ENCODE measurements around the gene MMP19. TPM values are rescaled to one million over a fixed set of nuclear protein-coding genes. Genes with fewer than 3 reads are reported as not detected.
"Not testable (repeated sequence)": the region's sequence is repeated elsewhere in the genome, so short reads cannot be mapped to it uniquely, and the experiment has no call there.

MMP19 gene
- total and polyA plus RNA-seq, 2 donors (not counting 1 experiment from before 2014, with no cell fraction given) = 0.42 TPM; not detected in 1

GRCh38 chr12:55875704-55876467, 33.1 kb upstream of the MMP19 start:
- H3K27ac ChIP-seq (ENCODE audit: low read length in 2 of 2) = no peak overlapping the region
- no peak overlapping the region for H3K4me3 ChIP-seq (ENCODE audit: control extremely low read depth in 1 of 5, extremely low read depth in 1 of 5, insufficient read depth in 1 of 5, low read depth in 2 of 5, low read length in 4 of 5)
- POLR2A ChIA-PET = no interaction called here
- H3K4me1 Mint-ChIP-seq = no peaks in the 10 kb centered on the region
- CTCF ChIA-PET = no interaction called here
- WGBS (ENCODE audit: insufficient coverage) = 100% methylated on average over 1 of the region's 4 CpGs
- H4K20me1 ChIP-seq (ENCODE audit: control insufficient read depth, insufficient read depth, low read length, poor library complexity, severe bottlenecking) = no peaks in the 10 kb centered on the region
- ATAC-seq (ENCODE audit: low read depth) (no peak), DNase-seq (no peak)
- intact Hi-C loops (cut with micrococcal nuclease) = no loop called here
- TF ChIP-seq CTCF (IDR thresholded peaks at IDR 0.05) (no peak), EZH2 (IDR thresholded peaks at IDR 0.05; ENCODE audit: borderline replicate concordance, insufficient read depth, low read depth, low read length, poor library complexity, severe bottlenecking) (no peak)
- no peaks in the 10 kb centered on the region for H3K79me2 ChIP-seq (ENCODE audit: control insufficient read depth, insufficient read depth, low read length)
- H3K36me3 ChIP-seq (replicated peaks in 1 of 2; ENCODE audit: control extremely low read depth in 1 of 2, control insufficient read depth in 1 of 2, extremely low read depth in 1 of 2, insufficient read depth in 2 of 2, low read length in 1 of 2) = no peaks in the 10 kb centered on the region
- H2AFZ ChIP-seq (ENCODE audit: insufficient read depth, low read depth, low read length, poor library complexity, severe bottlenecking) = no peak overlapping the region
- H3K27ac Mint-ChIP-seq = no peak overlapping the region
- no peaks in the 10 kb centered on the region for H3K4me1 ChIP-seq (ENCODE audit: control insufficient read depth in 2 of 2, insufficient read depth in 2 of 2, low read length in 2 of 2)
- peaks cover 0 to 12% (median 6%) of the 10 kb centered on the region in 3 donors for H3K9me3 ChIP-seq (ENCODE audit: control extremely low read depth in 1 of 3, control insufficient read depth in 2 of 3, insufficient read depth in 1 of 3, low read length in 2 of 3)
- H3K4me2 ChIP-seq (replicated peaks; ENCODE audit: low read depth, low read length, poor library complexity, severe bottlenecking) = no peak overlapping the region
- no peak overlapping the region for H3K9ac ChIP-seq (ENCODE audit: low read length)
- no peaks in the 10 kb centered on the region for H3K9me3 Mint-ChIP-seq (ENCODE audit: insufficient read depth)
- no peaks in the 10 kb centered on the region for H3K27me3 ChIP-seq (replicated peaks in 1 of 4; ENCODE audit: control extremely low read depth in 1 of 4, control insufficient read depth in 3 of 4, insufficient read depth in 4 of 4, low read length in 3 of 4)
- H3K4me3 Mint-ChIP-seq = no peak overlapping the region
- H3K27me3 Mint-ChIP-seq = no peaks in the 10 kb centered on the region

DNA sequence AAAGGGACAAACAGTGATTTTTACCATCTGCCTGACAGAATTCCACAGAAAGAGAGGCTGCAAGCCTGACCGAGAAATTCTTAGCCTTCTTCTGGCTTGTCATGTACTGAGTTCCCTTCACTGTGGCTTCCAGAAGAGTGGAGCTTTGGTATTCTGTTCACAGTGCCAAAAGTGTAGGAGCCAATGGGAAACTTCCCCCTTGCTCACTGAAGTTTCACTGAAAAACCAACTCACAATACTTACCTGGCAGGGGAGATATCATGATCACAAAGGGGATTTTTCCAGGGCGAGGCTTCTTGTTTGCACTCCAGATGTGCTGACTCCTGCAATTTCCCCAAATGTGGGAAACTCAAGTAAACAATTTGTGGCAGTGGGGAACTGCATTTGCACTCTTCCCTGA, 31.7 kb upstream of the MMP19 start:
- H3K4me1 Mint-ChIP-seq = no peaks in the 10 kb centered on the region
- TF ChIP-seq EZH2 (IDR thresholded peaks at IDR 0.05; ENCODE audit: borderline replicate concordance, insufficient read depth, low read depth, low read length, poor library complexity, severe bottlenecking) (no peak), CTCF (IDR thresholded peaks at IDR 0.05) (no peak)
- ChIA-PET POLR2A (no interaction called here), CTCF (interaction anchor here (0.7 kb wide), 1 partner anchor 14 kb away, joined by 3 read pairs; no protein-coding TSS in a partner anchor)
- no peaks in the 10 kb centered on the region for H3K27me3 Mint-ChIP-seq
- H3K4me3 Mint-ChIP-seq = no peak overlapping the region
- intact Hi-C loops (cut with micrococcal nuclease) = no loop called here
- H3K9me3 Mint-ChIP-seq (ENCODE audit: insufficient read depth) = no peaks in the 10 kb centered on the region
- H3K27ac Mint-ChIP-seq = no peak overlapping the region
- no peaks in the 10 kb centered on the region for H3K4me1 ChIP-seq (ENCODE audit: control insufficient read depth in 2 of 2, insufficient read depth in 2 of 2, low read length in 2 of 2)
- no peak overlapping the region for H3K27ac ChIP-seq (ENCODE audit: low read length in 2 of 2)
- 100% methylated on average over 1 of the region's 2 CpGs for WGBS (ENCODE audit: insufficient coverage)
- no peaks in the 10 kb centered on the region for H3K79me2 ChIP-seq (ENCODE audit: control insufficient read depth, insufficient read depth, low read length)
- ATAC-seq (ENCODE audit: low read depth) = no peak
- no peak overlapping the region for H3K9ac ChIP-seq (ENCODE audit: low read length)
- no peak overlapping the region for H2AFZ ChIP-seq (ENCODE audit: insufficient read depth, low read depth, low read length, poor library complexity, severe bottlenecking)
- no peaks in the 10 kb centered on the region for H3K27me3 ChIP-seq (replicated peaks in 1 of 4; ENCODE audit: control extremely low read depth in 1 of 4, control insufficient read depth in 3 of 4, insufficient read depth in 4 of 4, low read length in 3 of 4)
- H3K4me2 ChIP-seq (replicated peaks; ENCODE audit: low read depth, low read length, poor library complexity, severe bottlenecking) = no peak overlapping the region
- H3K4me3 ChIP-seq (ENCODE audit: control extremely low read depth in 1 of 5, extremely low read depth in 1 of 5, insufficient read depth in 1 of 5, low read depth in 2 of 5, low read length in 4 of 5) = no peak overlapping the region
- DNase-seq = no peak
- peaks cover 0 to 12% (median 6%) of the 10 kb centered on the region in 3 donors for H3K9me3 ChIP-seq (ENCODE audit: control extremely low read depth in 1 of 3, control insufficient read depth in 2 of 3, insufficient read depth in 1 of 3, low read length in 2 of 3)
- H3K36me3 ChIP-seq (replicated peaks in 1 of 2; ENCODE audit: control extremely low read depth in 1 of 2, control insufficient read depth in 1 of 2, extremely low read depth in 1 of 2, insufficient read depth in 2 of 2, low read length in 1 of 2) = no peaks in the 10 kb centered on the region
- no peaks in the 10 kb centered on the region for H4K20me1 ChIP-seq (ENCODE audit: control insufficient read depth, insufficient read depth, low read length, poor library complexity, severe bottlenecking)

- H3K27ac Mint-ChIP-seq; intact Hi-C loops (cut with micrococcal nuclease); H3K27me3 ChIP-seq (replicated peaks in 1 of 4; ENCODE audit: control extremely low read depth in 1 of 4, control insufficient read depth in 3 of 4, insufficient read depth in 4 of 4, low read length in 3 of 4); H3K4me3 ChIP-seq (ENCODE audit: control extremely low read depth in 1 of 5, extremely low read depth in 1 of 5, insufficient read depth in 1 of 5, low read depth in 2 of 5, low read length in 4 of 5); H3K9me3 Mint-ChIP-seq (ENCODE audit: insufficient read depth); H2AFZ ChIP-seq (ENCODE audit: insufficient read depth, low read depth, low read length, poor library complexity, severe bottlenecking); H3K27ac ChIP-seq (ENCODE audit: low read length in 2 of 2); H3K4me2 ChIP-seq (replicated peaks; ENCODE audit: low read depth, low read length, poor library complexity, severe bottlenecking); H3K4me1 Mint-ChIP-seq; H3K4me3 Mint-ChIP-seq; H4K20me1 ChIP-seq (ENCODE audit: control insufficient read depth, insufficient read depth, low read length, poor library complexity, severe bottlenecking); H3K9ac ChIP-seq (ENCODE audit: low read length); CTCF ChIA-PET; ATAC-seq (ENCODE audit: low read depth); H3K36me3 ChIP-seq (replicated peaks in 1 of 2; ENCODE audit: control extremely low read depth in 1 of 2, control insufficient read depth in 1 of 2, extremely low read depth in 1 of 2, insufficient read depth in 2 of 2, low read length in 1 of 2); H3K27me3 Mint-ChIP-seq; POLR2A ChIA-PET; DNase-seq; H3K4me1 ChIP-seq (ENCODE audit: control insufficient read depth in 2 of 2, insufficient read depth in 2 of 2, low read length in 2 of 2); H3K79me2 ChIP-seq (ENCODE audit: control insufficient read depth, insufficient read depth, low read length): not testable (repeated sequence)
- peaks cover 3 to 22% (median 4%) of the 10 kb centered on the region in 3 donors for H3K9me3 ChIP-seq (ENCODE audit: control extremely low read depth in 1 of 3, control insufficient read depth in 2 of 3, insufficient read depth in 1 of 3, low read length in 2 of 3)
- WGBS (ENCODE audit: insufficient coverage) = no CpG with 5 or more reads among the region's 3 CpGs
Measured at GRCh38 chr12:55866454-55867004, 23.8 kb upstream of the MMP19 start.
